Upper lobe of left lung (tissue), 6 donors: ENCODE data around the gene GOLPH3. TPM values are rescaled to one million over a fixed set of nuclear protein-coding genes. Genes with fewer than 3 reads are reported as not detected.

ENCODE experiments used
- ATAC-seq, 2 donors: fragments of 200-7000 bp; cut with Tn5 transposase; one replicate each; pipeline ENCODE4 v1.9.1; 2022; ENCODE audit warnings: mild to moderate bottlenecking in 2 of 2, moderate library complexity in 2 of 2; ENCODE audit not compliant: low FRiP score in 2 of 2
- DNase-seq, 2 donors: peaks; one replicate each; pipeline ENCODE4 v3.0.0-alpha.2; 2019 to 2020
- H3K27ac ChIP-seq, 4 donors: fragments of 200-600 bp; sonication (generic); one replicate each; pipeline ENCODE4 v1.5.1; 2016 to 2019
- H3K27me3 ChIP-seq, 4 donors: fragments of 200-600 bp; sonication (generic); one replicate each; pipeline ENCODE4 v1.5.1; 2017 to 2019
- H3K36me3 ChIP-seq, 4 donors: fragments of 200-600 bp; sonication (generic); one replicate each; pipeline ENCODE4 v1.5.1; 2016 to 2019
- H3K4me1 ChIP-seq, 4 donors: fragments of 200-600 bp; sonication (generic); one replicate each; pipeline ENCODE4 v1.5.1; 2018 to 2019
- H3K4me3 ChIP-seq, 4 donors: fragments of 200-600 bp; sonication (generic); one replicate each; pipeline ENCODE4 v1.5.1; 2017 to 2019; ENCODE audit warnings: mild to moderate bottlenecking in 2 of 4, moderate library complexity in 1 of 4
- H3K9me3 ChIP-seq, 4 donors: fragments of 200-600 bp; sonication (generic); one replicate each; pipeline ENCODE4 v1.5.1; 2018 to 2019
- EP300 ChIP-seq, 4 donors: sonication (generic); formaldehyde crosslinking; IDR thresholded peaks; one replicate each; pipeline ENCODE4 v1.5.1; 2017; ENCODE audit warnings: antibody characterized with exemption in 4 of 4, control low read depth in 2 of 4
- POLR2A ChIP-seq, 4 donors: fragments of 450-650 bp; IDR thresholded peaks; one replicate each; pipeline ENCODE4 v1.5.1; 2016 to 2017; ENCODE audit warnings: antibody characterized with exemption in 4 of 4, mild to moderate bottlenecking in 2 of 4
- POLR2AphosphoS5 ChIP-seq, 2 donors: sonication (generic); formaldehyde crosslinking; IDR thresholded peaks; one replicate each; pipeline ENCODE4 v1.5.1; 2017; ENCODE audit warnings: antibody characterized with exemption in 2 of 2
- WGBS, 2 donors: methylation state at CpG; one replicate each; pipeline ENCODE4 v1.1.5; 2017 to 2018; 5-methylcytosine and 5-hydroxymethylcytosine counted together
- total RNA-seq, 6 donors: library from RNA; depleted of rRNA in 4 of 6; stranded (reverse); fragments of >200 nt in 4 of 6; gene quantifications; one replicate each; pipeline versions ENCODE4 v1.1.0 to v1.2.1, GENCODE V29; 2016 to 2021
- TF ChIP-seq, protein P1 (sequence below), 6 experiments: fragments of 450-650 bp in 4 of 6; fragments of 200-600 bp in 2 of 6; sonication (generic) in 2 of 6; IDR thresholded peaks; one replicate each; pipeline ENCODE4 v1.5.1; 2016 to 2019; ENCODE audit warnings: antibody characterized with exemption in 6 of 6
- donor health status: DM: no; HTN: no; CAD: no; lungs with moderate emphysema.
- donor health status: DM: no; HTN: yes; CAD: no; lungs with severe emphysema.

Gene GOLPH3
- total RNA-seq, 6 donors from 2014 or later, result 90.1 to 127 (median 123) TPM

DNA sequence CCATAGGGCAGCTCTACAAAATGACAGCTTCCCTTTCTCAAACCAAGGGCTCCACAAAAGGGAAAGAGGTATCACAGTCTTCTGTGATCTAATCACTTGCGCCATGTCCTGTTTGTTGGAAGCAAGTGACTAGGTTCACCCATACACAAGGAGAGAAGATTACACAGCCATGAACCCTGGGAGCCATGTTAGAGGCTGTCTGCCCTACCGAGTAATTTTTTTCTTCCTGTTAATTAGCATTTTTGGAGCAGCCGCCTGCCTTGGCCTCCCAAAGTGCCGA lies 33.2 kb upstream of the GOLPH3 start:
- WGBS, 2 donors, result 89 to 93% methylated on average over 4 of the region's 4 CpGs
- no peak for TF ChIP-seq EP300 (IDR thresholded peaks at IDR 0.05)
- TF ChIP-seq, protein P1, sequence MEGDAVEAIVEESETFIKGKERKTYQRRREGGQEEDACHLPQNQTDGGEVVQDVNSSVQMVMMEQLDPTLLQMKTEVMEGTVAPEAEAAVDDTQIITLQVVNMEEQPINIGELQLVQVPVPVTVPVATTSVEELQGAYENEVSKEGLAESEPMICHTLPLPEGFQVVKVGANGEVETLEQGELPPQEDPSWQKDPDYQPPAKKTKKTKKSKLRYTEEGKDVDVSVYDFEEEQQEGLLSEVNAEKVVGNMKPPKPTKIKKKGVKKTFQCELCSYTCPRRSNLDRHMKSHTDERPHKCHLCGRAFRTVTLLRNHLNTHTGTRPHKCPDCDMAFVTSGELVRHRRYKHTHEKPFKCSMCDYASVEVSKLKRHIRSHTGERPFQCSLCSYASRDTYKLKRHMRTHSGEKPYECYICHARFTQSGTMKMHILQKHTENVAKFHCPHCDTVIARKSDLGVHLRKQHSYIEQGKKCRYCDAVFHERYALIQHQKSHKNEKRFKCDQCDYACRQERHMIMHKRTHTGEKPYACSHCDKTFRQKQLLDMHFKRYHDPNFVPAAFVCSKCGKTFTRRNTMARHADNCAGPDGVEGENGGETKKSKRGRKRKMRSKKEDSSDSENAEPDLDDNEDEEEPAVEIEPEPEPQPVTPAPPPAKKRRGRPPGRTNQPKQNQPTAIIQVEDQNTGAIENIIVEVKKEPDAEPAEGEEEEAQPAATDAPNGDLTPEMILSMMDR (IDR thresholded peaks at IDR 0.05), result no peak
- TF ChIP-seq POLR2A (IDR thresholded peaks at IDR 0.05), result no peak
- no peak for TF ChIP-seq POLR2AphosphoS5 (IDR thresholded peaks at IDR 0.05)
- DNase-seq (no peak), ATAC-seq (no peak)
- Histone ChIP-seq H3K27me3 (no peaks in the 10 kb centered on the region), H3K36me3 (no peaks in the 10 kb centered on the region), H3K9me3 (no peaks in the 10 kb centered on the region), H3K4me1 (peaks cover 0 to 12% (median 5%) of the 10 kb centered on the region in 4 donors), H3K27ac (no peak overlapping the region), H3K4me3 (no peak overlapping the region)

DNA sequence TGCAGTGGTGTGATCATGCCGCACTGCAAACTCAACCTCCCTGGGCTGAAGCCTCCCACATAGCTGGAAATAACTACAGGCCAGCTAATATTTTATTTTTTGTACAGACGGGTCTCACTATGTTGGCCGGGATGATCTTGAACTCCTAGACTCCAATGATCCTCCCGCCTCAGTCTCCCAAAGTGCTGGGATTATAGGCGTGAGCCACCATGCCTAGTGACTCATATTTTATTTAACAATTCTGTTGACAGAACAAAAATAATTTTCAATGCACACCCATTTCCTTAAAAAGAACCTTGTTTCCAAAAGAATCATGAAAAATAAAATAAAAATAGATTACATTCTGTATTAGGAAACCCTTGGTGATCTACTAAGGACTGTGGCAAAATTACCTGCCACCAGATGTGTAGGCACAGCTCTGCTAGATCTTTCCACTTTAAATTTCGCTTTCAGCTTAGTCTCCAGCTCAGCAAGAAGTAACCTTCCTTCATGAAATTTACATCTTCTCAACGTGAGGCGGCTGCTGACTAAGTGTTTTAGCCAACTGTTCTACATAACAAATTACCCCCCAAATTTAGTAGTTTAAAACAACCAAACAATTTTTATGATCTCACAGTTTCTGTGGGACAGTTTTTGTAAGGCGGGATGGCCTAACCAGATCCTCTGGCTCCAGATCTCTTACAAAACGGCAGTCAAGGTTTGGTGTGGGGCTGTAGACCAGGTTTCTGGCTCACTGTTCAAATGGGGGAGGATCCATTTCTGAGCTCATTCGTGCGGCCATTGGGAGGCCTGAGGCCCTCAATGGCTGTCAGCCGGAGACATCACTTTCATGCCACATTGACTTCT lies 32.6 kb upstream of the GOLPH3 start:
- H3K4me3 ChIP-seq, result no peak overlapping the region
- H3K4me1 ChIP-seq, result peaks cover 0 to 12% (median 5%) of the 10 kb centered on the region in 4 donors
- H3K27me3 ChIP-seq, result no peaks in the 10 kb centered on the region
- 88 to 92% methylated on average over 13 of the region's 13 CpGs for WGBS, 2 donors
- ATAC-seq (no peak), DNase-seq (no peak)
- H3K36me3 ChIP-seq, result no peaks in the 10 kb centered on the region
- TF ChIP-seq, protein P1 (IDR thresholded peaks at IDR 0.05), result no peak
- TF ChIP-seq POLR2A (IDR thresholded peaks at IDR 0.05) (no peak), EP300 (IDR thresholded peaks at IDR 0.05) (no peak), POLR2AphosphoS5 (IDR thresholded peaks at IDR 0.05) (no peak)
- H3K9me3 ChIP-seq, result no peaks in the 10 kb centered on the region
- no peak overlapping the region for H3K27ac ChIP-seq

DNA sequence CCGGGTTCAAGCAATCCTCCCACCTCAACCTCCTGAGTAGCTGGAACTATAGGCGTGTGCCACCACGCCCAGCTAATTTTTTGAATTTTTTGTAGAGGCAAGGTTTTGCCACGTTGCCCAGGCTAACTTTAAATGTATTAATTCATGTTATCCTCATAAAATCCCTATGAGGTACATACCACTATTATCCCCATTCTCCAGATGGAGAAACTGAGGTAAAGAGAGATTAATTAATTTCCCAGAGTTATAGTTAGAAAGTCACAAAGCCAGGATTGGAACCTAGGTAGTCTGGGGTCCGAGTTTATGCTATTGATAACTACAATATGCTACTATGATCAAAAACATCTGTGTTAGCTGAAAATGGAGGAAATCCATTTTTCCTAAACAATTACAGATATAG lies 31.9 kb upstream of the GOLPH3 start:
- Histone ChIP-seq H3K4me1 (peaks cover 3 to 9% (median 6%) of the 10 kb centered on the region in 4 donors), H3K36me3 (no peaks in the 10 kb centered on the region), H3K4me3 (no peak overlapping the region), H3K9me3 (no peaks in the 10 kb centered on the region), H3K27ac (no peak overlapping the region), H3K27me3 (no peaks in the 10 kb centered on the region)
- TF ChIP-seq POLR2A (IDR thresholded peaks at IDR 0.05) (no peak), POLR2AphosphoS5 (IDR thresholded peaks at IDR 0.05) (no peak), EP300 (IDR thresholded peaks at IDR 0.05) (no peak)
- TF ChIP-seq, protein P1 (IDR thresholded peaks at IDR 0.05), result no peak
- WGBS, 2 donors, result 77 to 84% methylated on average over 5 of the region's 5 CpGs
- no peak for DNase-seq
- no peak for ATAC-seq

DNA sequence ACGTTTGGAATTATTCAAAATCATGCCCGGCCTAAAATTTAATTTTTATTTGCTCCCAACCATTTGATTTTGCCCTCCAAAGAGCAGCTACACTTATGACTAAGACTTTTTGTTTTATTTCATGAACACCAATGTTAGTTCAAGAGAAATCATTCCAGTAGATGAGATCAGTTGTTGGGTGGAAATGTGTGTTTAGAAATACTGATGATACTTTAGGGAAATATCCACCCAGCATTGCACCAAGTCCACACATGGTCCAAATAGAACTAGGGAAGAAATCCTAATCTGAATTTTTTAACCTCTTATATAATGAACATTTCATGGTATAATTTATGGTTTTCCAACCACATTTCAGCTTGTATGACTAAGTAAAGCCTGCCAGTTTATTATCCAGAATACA lies 28.3 kb upstream of the GOLPH3 start:
- TF ChIP-seq, protein P1 (IDR thresholded peaks at IDR 0.05), result no peak
- TF ChIP-seq POLR2AphosphoS5 (IDR thresholded peaks at IDR 0.05) (no peak), POLR2A (IDR thresholded peaks at IDR 0.05) (no peak), EP300 (IDR thresholded peaks at IDR 0.05) (no peak)
- 87 to 95% methylated on average over 2 of the region's 2 CpGs for WGBS, 2 donors
- no peaks in the 10 kb centered on the region for H3K36me3 ChIP-seq
- no peak overlapping the region for H3K27ac ChIP-seq
- peaks cover 8 to 9% (median 9%) of the 10 kb centered on the region in 4 donors for H3K4me1 ChIP-seq
- H3K9me3 ChIP-seq, result no peaks in the 10 kb centered on the region
- H3K27me3 ChIP-seq, result no peaks in the 10 kb centered on the region
- H3K4me3 ChIP-seq, result no peak overlapping the region
- ATAC-seq (peak in 1 of 2 donors; percentile 89), DNase-seq (no peak)
